ENCODE data around the gene ACO1. TPM values are rescaled to one million over a fixed set of nuclear protein-coding genes. Genes with fewer than 3 reads are reported as not detected.

ACO1 gene
- total RNA-seq, 2 experiments from 2014 or later, result 15.8 to 16.8 TPM

DNA sequence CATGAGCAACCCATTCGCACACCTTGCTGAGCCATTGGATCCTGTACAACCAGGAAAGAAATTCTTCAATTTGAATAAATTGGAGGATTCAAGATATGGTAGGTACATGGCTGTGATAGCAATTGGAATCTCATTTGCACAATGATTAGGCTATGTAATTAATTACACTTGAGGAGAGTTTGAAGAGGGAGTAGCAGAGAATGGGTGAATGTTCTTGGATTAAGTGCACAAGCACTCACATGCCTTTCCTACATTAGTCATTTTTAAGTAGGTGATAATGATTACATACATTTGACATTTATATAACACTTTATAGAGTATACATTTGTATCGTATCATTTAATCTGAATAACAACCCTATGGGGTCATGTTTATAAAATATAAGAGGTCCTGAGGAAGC is 21.1 kb downstream of the ACO1 start:
- ChIA-PET CTCF (no interaction called here), POLR2A (no interaction called here)

DNA sequence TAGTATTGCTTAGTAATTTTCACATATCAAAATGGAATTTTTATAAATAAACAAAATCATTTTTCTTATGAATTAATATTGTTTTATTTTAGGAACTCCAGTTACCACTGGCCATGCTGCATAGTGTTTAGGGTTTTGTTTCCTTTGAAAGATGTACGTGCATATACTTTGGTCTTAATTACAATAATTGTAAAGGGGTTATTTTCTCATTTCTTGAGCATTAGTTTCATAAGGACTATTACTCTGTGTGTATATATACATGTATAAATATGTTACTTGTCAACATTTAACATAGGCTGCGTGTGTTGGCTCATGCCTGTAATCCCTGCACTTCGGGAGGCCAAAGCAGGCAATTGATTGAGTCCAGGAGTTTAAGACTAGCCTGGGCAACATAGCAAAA is 21.6 kb downstream of the ACO1 start:
- CTCF ChIA-PET, result no interaction called here

DNA sequence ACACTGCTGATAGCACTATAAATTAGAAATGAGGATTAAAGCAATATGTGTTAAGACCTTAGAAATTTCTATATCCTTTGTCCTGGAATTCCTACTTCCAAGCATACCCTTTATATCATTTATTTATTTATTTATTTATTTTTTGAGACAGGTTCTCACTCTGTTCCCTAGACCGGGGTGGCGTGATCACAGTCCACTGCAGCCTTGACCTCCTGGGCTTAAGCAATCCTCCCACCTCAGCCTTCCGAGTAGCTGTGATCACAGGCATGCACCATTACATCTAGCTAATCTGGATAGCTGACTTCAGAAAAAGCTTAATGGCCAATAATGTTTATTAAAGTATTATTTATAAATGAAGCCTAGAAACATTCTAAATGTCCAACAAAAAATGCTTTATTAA is 27.3 kb downstream of the ACO1 start:
- POLR2A ChIA-PET, result no interaction called here
- CTCF ChIA-PET, result no interaction called here

More for the DNA sequence above, 21.6 kb downstream of the ACO1 start:
- POLR2A ChIA-PET, result no interaction called here

DNA sequence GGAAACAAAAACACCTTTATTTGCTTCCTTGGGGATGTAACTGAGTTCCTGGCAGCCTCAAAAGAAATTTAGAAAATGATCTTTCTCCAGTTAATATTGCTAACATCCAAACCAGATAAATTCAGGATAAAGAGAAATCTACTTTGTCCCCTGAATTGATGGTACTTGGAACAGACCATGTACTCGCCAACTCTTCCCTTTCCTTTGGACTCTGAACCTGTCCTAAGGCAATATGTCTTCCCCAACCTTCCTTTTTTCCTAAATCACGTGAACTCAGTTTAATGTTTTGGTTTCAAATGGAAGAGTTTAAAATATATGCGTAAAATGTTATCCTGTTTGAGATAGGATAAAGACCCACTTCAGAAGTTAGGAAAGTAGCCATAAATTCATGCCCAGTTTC is 28.0 kb downstream of the ACO1 start:
- POLR2A ChIA-PET, result no interaction called here
- CTCF ChIA-PET, result no interaction called here

DNA sequence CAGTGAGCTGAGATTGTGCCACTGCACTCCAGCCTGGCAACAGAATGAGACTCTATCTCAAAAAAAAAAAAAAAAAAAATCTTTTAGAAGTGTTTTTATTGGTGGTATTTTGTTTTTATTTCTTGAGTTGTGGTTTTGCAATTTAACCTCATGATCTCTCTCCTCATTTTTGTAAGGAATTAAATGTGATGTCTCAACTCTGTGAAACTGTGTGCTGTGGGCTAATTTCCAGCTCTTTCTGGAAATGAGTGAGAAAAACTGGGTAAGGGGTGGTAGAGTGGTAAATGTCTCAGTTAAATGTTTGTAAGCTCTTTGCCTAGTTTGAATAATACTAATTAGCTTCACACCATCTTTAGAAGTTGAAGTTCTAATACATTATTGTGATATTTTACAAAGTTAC is 29.0 kb downstream of the ACO1 start:
- POLR2A ChIA-PET, result no interaction called here
- CTCF ChIA-PET, result interaction anchor here (0.7 kb wide), 1 partner anchor 50 kb away, joined by 4 read pairs; no protein-coding TSS in a partner anchor

DNA sequence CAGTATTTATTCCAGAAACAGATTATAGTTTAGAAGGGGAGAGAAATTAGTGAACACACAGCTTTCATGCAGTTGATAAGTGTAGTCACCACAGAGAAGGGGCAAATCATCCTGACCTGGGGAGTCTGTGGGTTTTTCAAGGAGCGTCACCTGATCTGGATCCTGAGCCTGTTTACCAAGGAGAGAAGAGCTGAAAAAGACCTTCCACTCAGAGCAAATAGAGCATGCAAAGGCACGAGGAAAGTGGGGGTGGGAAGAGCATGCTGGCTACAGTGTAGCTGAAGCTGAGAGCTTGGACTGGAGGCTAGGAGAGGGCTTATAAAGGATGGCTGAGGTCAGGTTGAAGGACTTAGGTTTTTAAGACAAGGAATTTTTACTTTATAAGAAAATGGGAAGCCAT is 30.4 kb downstream of the ACO1 start:
- CTCF ChIA-PET, result no interaction called here

DNA sequence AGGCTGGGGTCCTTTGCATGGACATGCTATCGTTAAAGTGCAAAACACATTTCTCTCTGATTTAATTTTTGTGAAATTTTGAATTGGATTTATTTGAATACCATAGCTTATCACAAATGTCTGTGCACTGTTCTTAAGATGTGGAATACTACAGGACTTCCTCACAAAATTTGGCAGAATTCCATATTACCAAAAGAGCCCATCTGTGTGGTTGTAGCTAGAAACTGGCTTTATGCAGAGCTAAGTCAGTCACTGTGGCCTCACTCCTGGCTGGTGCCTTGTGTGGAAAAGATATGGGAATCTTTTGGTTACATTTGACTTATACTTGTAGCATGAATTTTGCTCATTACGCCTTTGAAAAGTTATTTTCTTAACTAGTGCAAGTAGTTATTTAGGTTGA is 35.5 kb downstream of the ACO1 start:
- CTCF ChIA-PET, result no interaction called here
- POLR2A ChIA-PET, result no interaction called here

More for the DNA sequence above, 30.4 kb downstream of the ACO1 start:
- POLR2A ChIA-PET, result no interaction called here

DNA sequence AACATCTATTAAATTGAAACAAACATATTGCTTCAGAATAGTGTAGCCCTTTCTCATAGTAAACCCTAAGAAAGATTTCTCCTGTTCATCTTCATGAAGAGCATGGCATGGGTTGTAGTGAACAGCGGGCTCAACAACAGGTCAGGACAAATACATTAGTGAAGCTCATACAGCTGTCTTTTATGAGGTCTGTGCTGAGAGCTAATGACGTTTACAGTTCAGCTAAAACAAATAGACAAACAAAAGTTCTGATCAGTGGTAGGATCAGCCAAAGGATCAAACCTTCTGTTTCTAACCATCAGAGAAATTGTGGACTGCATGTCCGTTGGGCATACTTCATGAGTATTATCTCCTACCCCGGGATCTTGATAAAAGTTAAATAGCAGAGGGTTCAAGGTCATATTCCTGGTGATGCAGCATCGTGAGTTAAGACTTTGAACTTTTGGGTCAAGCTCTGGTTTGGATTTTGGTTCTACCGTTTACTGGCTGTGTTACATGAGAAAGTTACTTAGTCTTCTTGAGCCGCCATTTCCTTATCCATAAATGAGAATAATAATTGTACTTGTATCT is 37.9 kb downstream of the ACO1 start:
- ChIA-PET POLR2A (no interaction called here), CTCF (no interaction called here)

DNA sequence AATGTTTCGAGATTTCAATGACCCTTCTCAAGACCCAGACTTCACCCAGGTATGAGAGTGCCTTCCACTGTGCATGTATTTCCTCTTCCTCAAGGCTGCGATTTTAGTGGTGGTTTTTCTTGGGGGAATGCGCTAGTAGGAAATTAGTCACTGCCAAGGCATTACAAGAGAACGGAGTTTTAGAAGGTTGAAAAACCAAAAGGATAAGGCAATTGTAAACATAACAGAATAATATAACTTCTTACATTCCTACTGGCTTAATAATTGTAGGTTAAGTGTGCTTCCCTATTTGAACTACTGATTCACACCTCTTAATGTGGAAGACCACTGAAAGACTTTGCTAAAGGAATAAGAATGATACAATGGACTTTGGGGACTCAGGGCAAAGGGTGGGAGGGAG is 38.9 kb downstream of the ACO1 start:
- CTCF ChIA-PET, result no interaction called here

DNA sequence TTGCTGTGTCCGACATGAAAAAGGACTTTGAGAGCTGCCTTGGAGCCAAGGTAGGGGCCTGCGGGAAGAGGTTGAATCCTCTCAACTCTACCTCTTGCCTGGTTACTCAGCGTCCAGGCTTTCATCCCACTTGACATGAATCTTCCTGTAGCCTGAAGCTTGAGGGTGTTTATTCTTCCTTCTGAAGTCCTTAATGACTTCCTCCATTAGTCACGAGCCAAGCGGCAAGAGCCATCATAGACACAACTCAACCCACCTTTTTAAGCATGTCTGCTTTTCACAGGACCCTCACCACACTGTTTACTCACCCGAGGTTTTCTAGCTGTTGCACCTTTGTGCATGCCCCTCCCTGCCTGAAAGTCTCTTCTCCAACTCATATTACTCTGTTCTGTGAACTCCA is 40.2 kb downstream of the ACO1 start:
- ChIA-PET POLR2A (no interaction called here), CTCF (no interaction called here)

More for the DNA sequence above, 38.9 kb downstream of the ACO1 start:
- POLR2A ChIA-PET, result no interaction called here

DNA sequence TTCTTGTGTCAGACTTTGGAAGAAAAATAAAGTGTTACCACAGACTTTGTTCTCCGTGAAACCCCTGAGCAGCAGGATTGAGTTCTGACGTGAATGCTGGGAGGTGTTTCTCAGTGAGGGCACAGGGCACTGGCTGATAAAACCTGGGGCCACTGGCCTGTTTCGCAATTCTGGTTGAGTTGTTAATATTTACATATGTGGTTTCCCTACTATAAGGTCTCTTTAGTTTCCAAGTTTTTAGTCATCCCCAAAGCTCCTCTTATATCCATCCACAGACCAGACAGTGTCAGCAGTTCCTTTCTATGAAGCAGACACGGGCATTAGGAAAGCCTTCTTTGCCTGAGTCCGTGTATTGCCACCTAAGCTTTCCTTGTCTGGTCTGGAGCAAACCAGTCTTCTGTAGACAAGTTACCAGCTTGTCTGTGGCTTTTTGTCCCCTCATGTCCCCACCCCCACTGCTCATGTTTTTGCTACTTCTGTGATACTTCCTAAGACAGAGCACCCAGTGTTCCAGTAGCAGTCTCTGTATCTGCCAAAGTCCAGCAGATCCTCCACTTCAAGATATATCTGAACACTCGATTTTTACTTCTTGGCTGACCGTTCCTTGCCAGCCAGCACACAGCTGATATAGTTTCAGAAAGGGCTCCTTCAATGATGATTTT is 42.0 kb downstream of the ACO1 start:
- ChIA-PET CTCF (interaction anchor here (0.9 kb wide), 1 partner anchor 145 kb away, joined by 4 read pairs; no protein-coding TSS in a partner anchor), POLR2A (no interaction called here)

DNA sequence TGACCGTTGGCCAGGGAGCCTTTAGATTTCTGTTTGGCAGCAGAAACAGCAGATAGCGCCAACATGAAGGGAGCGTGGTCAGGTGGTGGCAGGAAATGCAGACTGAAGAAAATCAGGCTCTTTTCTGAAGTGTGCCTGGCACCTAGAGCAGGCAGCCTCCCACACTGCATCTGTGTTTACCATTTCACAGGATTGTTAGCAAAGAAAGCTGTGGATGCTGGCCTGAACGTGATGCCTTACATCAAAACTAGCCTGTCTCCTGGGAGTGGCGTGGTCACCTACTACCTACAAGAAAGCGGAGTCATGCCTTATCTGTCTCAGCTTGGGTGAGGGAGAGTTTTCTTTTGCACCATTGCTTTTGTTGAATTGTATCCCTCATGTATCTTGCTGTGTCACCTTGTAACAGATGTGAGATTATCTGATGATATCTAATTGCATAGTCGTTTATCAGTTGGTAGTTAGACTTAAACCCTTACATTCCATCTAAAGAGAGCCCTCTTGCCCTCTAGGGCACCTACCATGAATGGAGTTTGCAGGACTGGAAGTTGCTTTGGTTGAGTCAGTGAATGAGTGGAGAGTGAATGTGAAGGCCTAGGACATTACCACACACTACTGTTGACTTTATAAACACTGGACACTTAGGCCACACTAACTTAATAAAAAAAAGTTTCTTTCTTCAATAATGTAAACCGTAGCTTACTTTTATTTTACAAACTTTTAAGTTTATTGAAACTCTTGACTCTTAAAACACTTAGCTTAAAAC is 42.8 kb downstream of the ACO1 start:
- ChIA-PET POLR2A (no interaction called here), CTCF (interaction anchor here (0.8 kb wide), 1 partner anchor 145 kb away, joined by 4 read pairs; no protein-coding TSS in a partner anchor)

DNA sequence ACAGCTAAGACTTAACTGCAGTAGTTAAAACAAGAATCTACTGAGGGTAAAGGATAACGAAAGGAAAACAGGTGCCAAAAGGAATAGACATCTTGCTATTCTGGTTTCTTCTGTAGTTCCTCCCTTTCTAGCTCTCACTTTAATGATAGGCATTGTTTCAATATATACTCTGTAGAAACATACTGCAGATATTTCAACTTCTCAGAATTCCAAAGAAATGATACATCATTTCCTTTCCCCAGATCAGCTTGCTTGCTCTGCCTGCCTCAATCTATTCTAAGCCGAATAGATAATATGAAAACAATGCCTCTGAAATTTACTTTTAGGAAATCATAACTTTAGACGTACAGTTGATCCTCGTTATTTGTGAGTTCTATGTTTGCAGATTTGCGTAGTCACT is 46.3 kb downstream of the ACO1 start:
- ChIA-PET CTCF (interaction anchor here (1.5 kb wide), 1 partner anchor 52 kb away, joined by 6 read pairs; no protein-coding TSS in a partner anchor), POLR2A (no interaction called here)

DNA sequence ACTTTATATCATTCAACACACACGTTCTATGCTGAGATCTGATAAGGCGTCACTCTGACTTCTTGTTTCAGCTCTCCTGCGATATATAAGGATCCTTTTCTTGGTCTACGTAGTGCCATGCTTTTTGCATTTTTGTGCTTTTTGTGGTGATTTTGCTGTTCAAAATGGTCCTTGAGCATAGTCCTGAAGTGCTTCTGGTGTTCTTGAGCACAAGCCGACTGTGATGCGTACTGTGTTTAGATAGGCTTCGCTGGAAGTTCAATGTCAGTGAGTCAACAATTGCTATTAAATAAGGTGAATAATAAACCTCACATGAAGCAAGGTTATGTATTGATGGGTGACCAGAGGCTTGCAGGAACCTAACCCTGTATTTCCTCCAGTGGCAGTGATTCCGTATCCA is 46.8 kb downstream of the ACO1 start:
- ChIA-PET CTCF (interaction anchor here (2.8 kb wide), 1 partner anchor 52 kb away, joined by 24 read pairs; no protein-coding TSS in a partner anchor), POLR2A (no interaction called here)

DNA sequence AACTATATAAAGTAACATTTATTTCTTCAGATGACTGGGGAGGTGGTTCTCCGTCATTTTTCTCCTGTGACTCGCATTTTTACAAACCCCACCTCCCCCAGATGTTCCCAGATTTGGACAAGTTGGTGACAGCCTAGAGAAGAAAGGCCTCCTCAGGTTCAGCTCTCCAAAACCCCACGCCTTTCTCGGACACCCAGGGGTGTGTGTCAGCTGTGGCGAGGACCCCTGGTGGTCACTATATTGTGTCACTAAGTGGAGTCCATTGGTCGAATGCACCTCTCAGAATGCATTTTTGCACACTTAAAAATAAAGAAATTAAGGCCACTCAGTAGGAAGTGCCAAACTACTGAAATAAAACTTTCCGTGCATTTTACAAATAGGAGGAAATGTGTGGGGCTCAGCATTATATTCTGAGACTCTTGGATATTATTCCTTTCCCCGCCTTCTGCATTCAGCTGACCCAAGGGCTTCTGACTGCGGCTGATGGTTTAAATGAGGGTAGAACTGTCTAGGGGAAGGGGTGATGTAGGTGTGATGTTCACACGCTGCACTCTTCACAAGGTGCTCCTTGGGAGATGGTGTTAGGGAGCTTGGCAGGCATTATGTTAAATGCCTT is 47.6 kb downstream of the ACO1 start:
- ChIA-PET POLR2A (no interaction called here), CTCF (interaction anchor here (1.0 to 2.8 kb wide), 3 partner anchors 53 to 140 kb away, joined by 3 to 24 read pairs (median 9); no protein-coding TSS in a partner anchor)

DNA sequence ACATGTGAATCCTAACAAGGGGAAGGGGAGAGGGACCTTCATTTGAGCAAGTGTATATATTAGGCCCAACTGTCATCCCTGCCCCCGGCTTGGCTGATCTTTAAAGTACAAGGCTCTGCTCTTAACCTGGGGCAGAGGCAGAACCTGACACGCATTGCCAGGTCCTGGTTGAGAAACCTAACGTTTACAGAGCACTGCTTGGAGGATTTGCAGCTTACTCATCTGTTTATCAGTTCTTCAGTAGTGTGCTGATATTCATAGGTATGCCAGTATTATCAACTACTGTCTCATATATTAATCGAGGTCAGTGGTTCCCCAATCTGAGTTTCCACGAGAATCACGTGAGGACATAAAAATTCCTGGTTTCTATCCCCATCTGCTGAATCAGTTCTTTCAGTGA is 50.4 kb downstream of the ACO1 start:
- CTCF ChIA-PET, result no interaction called here
- POLR2A ChIA-PET, result no interaction called here

DNA sequence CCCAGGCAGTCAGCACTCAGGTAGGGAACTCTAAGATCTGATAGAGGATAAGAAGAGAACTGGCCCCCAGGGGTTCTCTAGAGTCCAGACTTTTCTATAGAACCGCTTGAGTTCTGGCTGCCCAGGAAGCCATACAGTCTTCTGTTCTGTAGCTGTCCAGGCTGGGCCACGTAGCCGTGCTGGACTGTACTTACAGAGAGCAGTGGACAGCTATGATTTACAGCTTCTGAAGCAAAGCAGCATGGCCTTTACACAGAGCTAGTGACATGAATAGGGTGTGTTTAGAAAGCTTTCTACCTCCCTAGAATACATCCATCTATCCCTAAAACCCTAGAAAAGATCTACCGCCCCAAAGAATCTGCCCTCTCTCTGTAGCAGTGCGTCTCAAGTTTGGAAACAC is 57.2 kb downstream of the ACO1 start:
- CTCF ChIA-PET, result no interaction called here
- POLR2A ChIA-PET, result no interaction called here

DNA sequence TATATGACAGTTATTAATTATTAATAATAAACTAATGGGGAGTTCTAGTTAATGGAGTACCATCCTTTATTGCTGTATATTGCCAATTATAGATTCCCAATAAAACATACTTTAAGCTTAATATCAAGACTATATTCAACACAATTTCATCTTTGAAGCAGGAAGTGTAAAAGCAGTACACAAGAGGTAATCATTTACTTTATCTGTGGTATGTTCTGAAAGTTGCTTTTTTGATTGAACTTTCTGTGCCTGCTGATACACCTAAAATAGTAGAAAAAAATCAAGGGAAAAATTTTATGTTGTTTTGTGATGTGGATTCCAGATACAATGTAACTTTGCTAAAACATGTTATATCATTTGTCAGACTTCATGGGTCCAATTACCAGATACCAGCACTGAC is 58.0 kb downstream of the ACO1 start:
- CTCF ChIA-PET, result no interaction called here
- POLR2A ChIA-PET, result no interaction called here

DNA sequence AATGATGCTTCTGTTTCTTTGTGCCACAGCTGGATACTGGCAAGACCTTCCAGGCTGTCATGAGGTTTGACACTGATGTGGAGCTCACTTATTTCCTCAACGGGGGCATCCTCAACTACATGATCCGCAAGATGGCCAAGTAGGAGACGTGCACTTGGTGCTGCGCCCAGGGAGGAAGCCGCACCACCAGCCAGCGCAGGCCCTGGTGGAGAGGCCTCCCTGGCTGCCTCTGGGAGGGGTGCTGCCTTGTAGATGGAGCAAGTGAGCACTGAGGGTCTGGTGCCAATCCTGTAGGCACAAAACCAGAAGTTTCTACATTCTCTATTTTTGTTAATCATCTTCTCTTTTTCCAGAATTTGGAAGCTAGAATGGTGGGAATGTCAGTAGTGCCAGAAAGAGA is 65.5 kb downstream of the ACO1 start:
- ChIA-PET CTCF (interaction anchor here (1.1 kb wide), 1 partner anchor 71 kb away, joined by 3 read pairs; no protein-coding TSS in a partner anchor), POLR2A (no interaction called here)

DNA sequence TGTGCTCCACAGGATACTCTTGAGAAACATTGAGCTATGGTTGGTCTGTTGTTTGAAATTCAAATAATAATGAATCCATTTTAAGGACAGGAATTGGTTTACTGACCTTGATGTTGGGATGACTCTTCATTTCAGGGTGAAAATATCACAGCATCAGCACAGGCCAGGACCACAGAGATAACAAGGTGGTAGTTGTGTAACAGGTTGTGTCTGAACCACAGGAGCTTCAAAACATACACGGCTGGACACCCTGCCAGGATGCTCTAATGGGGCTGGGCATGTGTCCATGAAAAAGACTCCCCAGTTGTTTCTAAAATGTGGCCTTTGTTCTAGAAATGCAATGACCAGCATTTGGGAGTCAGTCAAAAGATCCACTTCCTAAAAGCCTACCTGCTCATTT is 69.8 kb downstream of the ACO1 start:
- ChIA-PET POLR2A (no interaction called here), CTCF (no interaction called here)

DNA sequence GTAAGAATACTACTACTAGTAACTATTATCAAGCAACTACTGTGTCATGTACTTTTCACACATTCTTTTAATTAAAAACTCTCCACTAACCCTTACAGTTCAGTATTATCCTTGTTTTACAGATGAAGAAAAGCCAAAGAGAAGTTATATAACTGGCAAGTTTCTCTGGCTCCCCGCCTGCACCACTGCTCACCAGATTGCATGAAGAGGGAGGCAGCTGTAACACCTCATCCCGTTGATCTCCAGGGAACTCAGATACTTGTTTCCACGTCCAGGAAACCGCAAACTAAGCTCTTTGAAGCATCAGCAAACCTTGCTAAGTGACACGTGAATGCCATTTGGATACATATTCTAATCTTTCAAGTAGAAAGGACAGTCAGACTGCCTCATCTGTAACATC is 71.3 kb downstream of the ACO1 start:
- ChIA-PET CTCF (no interaction called here), POLR2A (no interaction called here)

All from activated CD8-positive, alpha-beta memory T cell treated with anti-CD3 and anti-CD28 coated beads for 36 hours (primary cell).